A549 (cell line): ENCODE results near the gene MYLK3. TPM values are rescaled to one million over a fixed set of nuclear protein-coding genes. Genes with fewer than 3 reads are reported as not detected.

Source experiments
- ATAC-seq, 2 experiments: fragments of 200-7000 bp in 1 of 2; fragments of >200 bp in 1 of 2; cut with Nextera tagmentation in 1 of 2; cut with Tn5 transposase in 1 of 2; 3 replicates each; pipeline versions ENCODE4 v1.8.0 to v1.9.1; 2018 to 2020; ENCODE audit warnings: mild to moderate bottlenecking in 1 of 2, moderate library complexity in 1 of 2
- CTCF ChIA-PET: fragments of 300-600 bp; sonication (Branson Sonifier 250); formaldehyde crosslinking; extraction: SDS; loops from one replicate; lab custom pipeline; 2021; ENCODE audit warnings: antibody characterized with exemption, inconsistent platforms; lab: Yijun Ruan, JAX
- POLR2A ChIA-PET: fragments of 350-600 bp; formaldehyde crosslinking; extraction: SDS; loops from one replicate; lab custom pipeline; 2021; ENCODE audit warnings: antibody characterized with exemption, inconsistent platforms; lab: Yijun Ruan, JAX
- DNase-seq, 2 experiments: peaks; one replicate each; pipeline versions ENCODE4 v3.0.0 to v3.0.0-alpha.2; 2011 to 2016; ENCODE audit warnings: low read depth in 1 of 2, low spot score in 1 of 2
- FAIRE-seq: peaks from 2 replicates; lab custom pipeline; 2011; peaks lifted over from hg19 to GRCh38; lab: Jason Lieb, UNC
- H3K27ac ChIP-seq, 2 experiments: fragments of >200 bp; sonication (Bioruptor Twin); formaldehyde crosslinking; 3 replicates each; pipeline ENCODE4 v1.5.1; 2016 to 2017
- H3K4me1 ChIP-seq: fragments of >200 bp; sonication (Bioruptor Twin); formaldehyde crosslinking; 3 replicates; pipeline ENCODE4 v1.6.1; 2016
- H3K4me2 ChIP-seq: fragments of >200 bp; sonication (Bioruptor Twin); formaldehyde crosslinking; 3 replicates; pipeline ENCODE4 v1.6.1; 2016
- H3K4me3 ChIP-seq: fragments of >200 bp; sonication (Bioruptor Twin); formaldehyde crosslinking; 3 replicates; pipeline ENCODE4 v1.5.1; 2016
- H3K9me3 ChIP-seq: fragments of >200 bp; sonication (Bioruptor Twin); formaldehyde crosslinking; 3 replicates; pipeline ENCODE4 v1.6.1; 2016
- ATOH8 ChIP-seq: fragments of 250-450 bp; sonication (Bioruptor Pico); IDR thresholded peaks from 2 replicates; pipeline ENCODE4 v1.5.0; 2020; ENCODE audit warnings: low read depth, mild to moderate bottlenecking, moderate library complexity
- CBX2 ChIP-seq: fragments of 200-600 bp; sonication (generic); IDR thresholded peaks from 2 replicates; pipeline ENCODE4 v1.6.1; 2016; ENCODE audit warnings: low read depth, mild to moderate bottlenecking, borderline replicate concordance
- CHD2 ChIP-seq: fragments of 150-350 bp; IDR thresholded peaks from 2 replicates; pipeline ENCODE4 v1.6.1; 2014; ENCODE audit warnings: low read length; ENCODE audit not compliant: partially characterized antibody
- CHD4 ChIP-seq: fragments of 200-600 bp; sonication (generic); IDR thresholded peaks from 2 replicates; pipeline ENCODE4 v1.6.1; 2016; ENCODE audit warnings: antibody characterized with exemption, mild to moderate bottlenecking, borderline replicate concordance
- EHF ChIP-seq: fragments of 250-450 bp; sonication (Bioruptor Pico); IDR thresholded peaks from 2 replicates; pipeline ENCODE4 v1.5.0; 2020; ENCODE audit warnings: mild to moderate bottlenecking
- ELK1 ChIP-seq: fragments of 150-350 bp; IDR thresholded peaks from 2 replicates; pipeline ENCODE4 v1.6.1; 2014; ENCODE audit warnings: low read depth, mild to moderate bottlenecking, low read length
- ESRRA ChIP-seq: fragments of 150-350 bp; IDR thresholded peaks from 2 replicates; pipeline ENCODE4 v1.6.1; 2014; ENCODE audit warnings: mild to moderate bottlenecking, low read length, borderline replicate concordance
- FOSB ChIP-seq: fragments of 250-450 bp; sonication (Bioruptor Pico); IDR thresholded peaks from 2 replicates; pipeline ENCODE4 v1.5.0; 2020; ENCODE audit warnings: mild to moderate bottlenecking, moderate library complexity
- FOSL2 ChIP-seq, 2 experiments: fragments of 450-650 bp in 1 of 2; fragments of >200 bp in 1 of 2; sonication (Bioruptor Twin) in 1 of 2; formaldehyde crosslinking; IDR thresholded peaks; 2 replicates each; pipeline versions ENCODE4 v1.5.0 to v1.6.1; 2016 to 2020; ENCODE audit warnings: mild to moderate bottlenecking in 1 of 2, moderate library complexity in 1 of 2
- FOXS1 ChIP-seq: fragments of 250-450 bp; sonication (Bioruptor Pico); IDR thresholded peaks from 2 replicates; pipeline ENCODE4 v1.5.0; 2020; ENCODE audit warnings: mild to moderate bottlenecking, moderate library complexity
- HOXA7 ChIP-seq: fragments of 250-450 bp; sonication (Bioruptor Pico); IDR thresholded peaks from 2 replicates; pipeline ENCODE4 v1.5.0; 2020; ENCODE audit warnings: mild to moderate bottlenecking, moderate library complexity
- HOXB13 ChIP-seq: fragments of 250-450 bp; sonication (Bioruptor Pico); IDR thresholded peaks from 2 replicates; pipeline ENCODE4 v1.5.0; 2020; ENCODE audit warnings: low read depth, mild to moderate bottlenecking, moderate library complexity
- JUN ChIP-seq, 2 experiments: fragments of >200 bp; sonication (Bioruptor Twin); formaldehyde crosslinking; IDR thresholded peaks; 2 replicates in 1 of 2; 3 replicates in 1 of 2; pipeline ENCODE4 v1.6.1; 2016 to 2017
- JUNB ChIP-seq: fragments of >200 bp; sonication (Bioruptor Twin); formaldehyde crosslinking; IDR thresholded peaks from 2 replicates; pipeline ENCODE4 v1.6.1; 2016
- KDM5A ChIP-seq: fragments of 200-600 bp; sonication (generic); IDR thresholded peaks from 2 replicates; pipeline ENCODE4 v1.6.1; 2016; ENCODE audit warnings: antibody characterized with exemption, mild to moderate bottlenecking
- MAFK ChIP-seq: fragments of 450-650 bp; IDR thresholded peaks from 2 replicates; pipeline ENCODE4 v1.6.1; 2014; ENCODE audit not compliant: partially characterized antibody
- MYC ChIP-seq: IDR thresholded peaks from 2 replicates; pipeline ENCODE4 v1.6.1; 2012; ENCODE audit warnings: mild to moderate bottlenecking, inconsistent platforms, low read length, improper control_type of control experiment, borderline replicate concordance
- PHF8 ChIP-seq: fragments of 200-600 bp; sonication (generic); IDR thresholded peaks from 2 replicates; pipeline ENCODE4 v1.6.1; 2016; ENCODE audit warnings: low read depth, mild to moderate bottlenecking, antibody characterized with exemption, moderate library complexity, borderline replicate concordance
- RCOR1 ChIP-seq: fragments of 150-350 bp; IDR thresholded peaks from 2 replicates; pipeline ENCODE4 v1.6.1; 2014; ENCODE audit warnings: antibody characterized with exemption, low read length, low read depth
- RFX5 ChIP-seq: fragments of 450-650 bp; IDR thresholded peaks from 2 replicates; pipeline ENCODE4 v1.7.1; 2014; ENCODE audit warnings: antibody characterized with exemption, mild to moderate bottlenecking, moderate library complexity
- SMC3 ChIP-seq: fragments of >200 bp; sonication (Bioruptor Twin); formaldehyde crosslinking; IDR thresholded peaks from 3 replicates; pipeline ENCODE4 v1.6.1; 2018; ENCODE audit warnings: inconsistent platforms
- SREBF2 ChIP-seq: fragments of 450-650 bp; IDR thresholded peaks from 2 replicates; pipeline ENCODE4 v1.6.1; 2014; ENCODE audit warnings: mild to moderate bottlenecking, moderate library complexity
- TFCP2L1 ChIP-seq: fragments of 250-450 bp; sonication (Bioruptor Pico); IDR thresholded peaks from 2 replicates; pipeline ENCODE4 v1.5.0; 2021; ENCODE audit warnings: mild to moderate bottlenecking
- ZFP36 ChIP-seq: fragments of 450-650 bp; IDR thresholded peaks from 2 replicates; pipeline ENCODE4 v1.6.1; 2014; ENCODE audit warnings: borderline replicate concordance; ENCODE audit not compliant: partially characterized antibody
- ZNF302 ChIP-seq: fragments of 250-450 bp; sonication (Bioruptor Pico); IDR thresholded peaks from 2 replicates; pipeline ENCODE4 v1.9.0; 2021; ENCODE audit warnings: inconsistent platforms, mild to moderate bottlenecking, moderate library complexity
- WGBS: methylation state at CpG from one replicate; pipeline ENCODE4 v1.1.6; 2017; ENCODE audit errors: missing lambda C conversion rate; 5-methylcytosine and 5-hydroxymethylcytosine counted together
- polyA plus RNA-seq, 4 experiments: library from polyadenylated mRNA; depleted of rRNA in 3 of 4; stranded (reverse); fragments of >200 nt; fragmentation: RNase III in 1 of 4; extraction: RNeasy Plus Mini Kit Qiagen cat#74134 plus additional on column Dnase treatment in 1 of 4; gene quantifications; 2 replicates in 3 of 4; 3 replicates in 1 of 4; pipeline ENCODE4 v1.2.3, GENCODE V29; 2011 to 2017
- TF ChIP-seq, protein P1 (sequence below): fragments of >200 bp; sonication (Bioruptor Twin); formaldehyde crosslinking; IDR thresholded peaks from 2 replicates; pipeline ENCODE4 v1.6.1; 2016
- TF ChIP-seq, protein P2 (sequence below): fragments of 200-600 bp; sonication (generic); IDR thresholded peaks from 2 replicates; pipeline ENCODE4 v1.6.1; 2016; ENCODE audit warnings: antibody characterized with exemption, mild to moderate bottlenecking, moderate library complexity

MYLK3 gene
- polyA plus RNA-seq, 2 of the 4 experiments (the other 2 are of a cell fraction): 0.05 to 0.16 TPM

GRCh38 chr16:46688101-46688653 lies 60.0 kb downstream of the MYLK3 start:
- peak overlapping the region; percentile 81 for H3K4me2 ChIP-seq
- TF ChIP-seq ELK1 (no peak), MYC (no peak), KDM5A (no peak), ZFP36 (no peak), HOXB13 (CRISPR knock-in tag) (no peak), FOXS1 (CRISPR knock-in tag) (no peak), EHF (CRISPR knock-in tag) (no peak), ESRRA (no peak), PHF8 (no peak), HOXA7 (CRISPR knock-in tag) (no peak), JUNB (no peak)
- no peaks in the 10 kb centered on the region for H3K9me3 ChIP-seq
- POLR2A ChIA-PET: no interaction called here
- no peak for FAIRE-seq
- H3K4me3 ChIP-seq: peak overlapping the region; percentile 58
- ATAC-seq: no peak
- H3K27ac ChIP-seq: peak overlapping the region; percentile 92 to 93
- WGBS: 8% methylated on average over 11 of the region's 14 CpGs
- CTCF ChIA-PET: no interaction called here
- peaks cover 37% of the 10 kb centered on the region for H3K4me1 ChIP-seq
- DNase-seq: no peak

GRCh38 chr16:46687486-46687885 lies 60.7 kb downstream of the MYLK3 start:
- H3K4me1 ChIP-seq: peaks cover 37% of the 10 kb centered on the region
- DNase-seq: no peak
- 86% methylated on average over 9 of the region's 9 CpGs for WGBS
- H3K9me3 ChIP-seq: no peaks in the 10 kb centered on the region
- POLR2A ChIA-PET: no interaction called here
- CTCF ChIA-PET: no interaction called here
- H3K4me2 ChIP-seq: peak overlapping the region; percentile 81
- H3K4me3 ChIP-seq: peak overlapping the region; percentile 58
- ATAC-seq: no peak
- no peak overlapping the region for H3K27ac ChIP-seq
- TF ChIP-seq FOSL2 (IDR thresholded peaks at IDR 0.05) (no peak), FOSL2 (CRISPR knock-in tag; IDR thresholded peaks at IDR 0.05) (no peak), SREBF2 (no peak), TFCP2L1 (no peak), MAFK (no peak), CHD2 (no peak), SMC3 (no peak), RCOR1 (no peak), FOSB (CRISPR knock-in tag) (no peak), RFX5 (no peak), JUN (IDR thresholded peaks at IDR 0.05) (no peak), ZNF302 (no peak), ATOH8 (CRISPR knock-in tag) (no peak), CHD4 (no peak), JUNB (no peak), CBX2 (no peak)
- TF ChIP-seq, protein P1, sequence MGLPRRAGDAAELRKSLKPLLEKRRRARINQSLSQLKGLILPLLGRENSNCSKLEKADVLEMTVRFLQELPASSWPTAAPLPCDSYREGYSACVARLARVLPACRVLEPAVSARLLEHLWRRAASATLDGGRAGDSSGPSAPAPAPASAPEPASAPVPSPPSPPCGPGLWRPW: no peak
- TF ChIP-seq, protein P2, sequence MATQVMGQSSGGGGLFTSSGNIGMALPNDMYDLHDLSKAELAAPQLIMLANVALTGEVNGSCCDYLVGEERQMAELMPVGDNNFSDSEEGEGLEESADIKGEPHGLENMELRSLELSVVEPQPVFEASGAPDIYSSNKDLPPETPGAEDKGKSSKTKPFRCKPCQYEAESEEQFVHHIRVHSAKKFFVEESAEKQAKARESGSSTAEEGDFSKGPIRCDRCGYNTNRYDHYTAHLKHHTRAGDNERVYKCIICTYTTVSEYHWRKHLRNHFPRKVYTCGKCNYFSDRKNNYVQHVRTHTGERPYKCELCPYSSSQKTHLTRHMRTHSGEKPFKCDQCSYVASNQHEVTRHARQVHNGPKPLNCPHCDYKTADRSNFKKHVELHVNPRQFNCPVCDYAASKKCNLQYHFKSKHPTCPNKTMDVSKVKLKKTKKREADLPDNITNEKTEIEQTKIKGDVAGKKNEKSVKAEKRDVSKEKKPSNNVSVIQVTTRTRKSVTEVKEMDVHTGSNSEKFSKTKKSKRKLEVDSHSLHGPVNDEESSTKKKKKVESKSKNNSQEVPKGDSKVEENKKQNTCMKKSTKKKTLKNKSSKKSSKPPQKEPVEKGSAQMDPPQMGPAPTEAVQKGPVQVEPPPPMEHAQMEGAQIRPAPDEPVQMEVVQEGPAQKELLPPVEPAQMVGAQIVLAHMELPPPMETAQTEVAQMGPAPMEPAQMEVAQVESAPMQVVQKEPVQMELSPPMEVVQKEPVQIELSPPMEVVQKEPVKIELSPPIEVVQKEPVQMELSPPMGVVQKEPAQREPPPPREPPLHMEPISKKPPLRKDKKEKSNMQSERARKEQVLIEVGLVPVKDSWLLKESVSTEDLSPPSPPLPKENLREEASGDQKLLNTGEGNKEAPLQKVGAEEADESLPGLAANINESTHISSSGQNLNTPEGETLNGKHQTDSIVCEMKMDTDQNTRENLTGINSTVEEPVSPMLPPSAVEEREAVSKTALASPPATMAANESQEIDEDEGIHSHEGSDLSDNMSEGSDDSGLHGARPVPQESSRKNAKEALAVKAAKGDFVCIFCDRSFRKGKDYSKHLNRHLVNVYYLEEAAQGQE: no peak
- FAIRE-seq: no peak
